ENCODE results near the gene B4GALNT2. TPM values are rescaled to one million over a fixed set of nuclear protein-coding genes. Genes with fewer than 3 reads are reported as not detected.
A peak's percentile ranks its signal among the peaks of the same experiment; 100 is the strongest.

Gene B4GALNT2
- total RNA-seq, 1 experiment from 2014 or later: not detected

DNA sequence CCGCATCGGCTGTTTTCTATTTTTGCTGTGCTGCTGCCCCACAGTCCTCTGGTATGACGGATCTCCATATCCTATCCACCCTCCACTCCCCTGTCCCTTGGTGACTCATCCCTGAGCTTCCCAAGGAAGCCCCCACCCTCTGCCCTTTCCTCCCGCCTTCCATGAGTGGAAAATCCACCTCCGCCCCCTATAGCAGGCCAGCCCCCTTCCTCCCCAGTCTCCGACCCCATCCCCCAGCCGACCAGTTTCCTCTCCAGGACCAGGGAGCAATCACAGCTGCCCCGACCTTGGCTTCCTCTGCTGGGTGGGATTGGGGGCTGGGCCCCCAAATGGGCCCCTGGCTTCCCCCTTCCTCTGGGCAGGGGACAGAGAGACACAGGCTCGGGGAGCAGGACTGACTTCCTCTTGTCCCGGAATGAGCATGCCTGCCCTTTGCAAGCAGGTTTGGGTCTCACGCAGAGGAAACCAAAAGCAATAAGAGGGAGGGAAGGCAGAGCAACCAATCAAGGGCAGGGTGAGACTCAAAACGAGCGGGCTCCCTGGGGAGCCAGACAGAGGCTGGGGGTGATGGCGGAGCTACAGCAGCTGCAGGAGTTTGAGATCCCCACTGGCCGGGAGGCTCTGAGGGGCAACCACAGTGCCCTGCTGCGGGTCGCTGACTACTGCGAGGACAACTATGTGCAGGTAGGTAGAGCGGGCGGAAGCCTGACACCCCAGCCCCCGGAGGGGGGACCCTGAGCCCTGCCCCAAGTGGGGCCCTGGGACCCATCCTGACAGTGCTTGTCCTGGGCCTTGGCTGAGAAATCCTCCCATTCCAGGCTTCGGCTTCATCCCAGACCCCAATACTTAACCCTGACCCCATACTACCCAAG lies 77.8 kb downstream of the B4GALNT2 start, which contains the start of the genes ABI3 and GNGT2:
Gene ABI3 (plus strand): TSS at position 550 of the 872 bp plus-strand sequence. CDS start 18 bp downstream, at position 568.
Gene GNGT2 (minus strand): TSS at position 417 of the 872 bp plus-strand sequence. CDS start 3,152 bp downstream, outside the sequence.
- peak; percentile 88 for DNase-seq (ENCODE audit: low read depth)

DNA sequence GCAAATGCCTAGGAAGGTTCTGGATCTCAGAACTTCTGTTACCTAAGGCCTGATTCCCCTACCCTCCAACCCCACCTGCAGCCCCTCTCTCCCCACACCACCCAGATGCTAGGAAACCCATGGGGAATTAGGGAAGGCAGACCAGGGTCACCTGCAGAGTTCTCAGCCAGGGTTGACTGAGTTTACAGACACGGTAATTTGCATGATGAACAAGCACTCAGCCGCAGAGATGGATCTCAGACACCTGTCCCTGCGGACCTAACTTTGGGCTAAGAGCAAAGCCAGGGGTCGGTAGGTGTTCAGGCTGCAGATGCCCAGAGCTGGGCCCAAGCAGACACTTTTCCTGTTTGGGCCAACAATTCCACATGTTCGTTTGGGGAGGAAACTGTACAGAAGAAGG lies 80.8 kb downstream of the B4GALNT2 start:
- no peak for DNase-seq (ENCODE audit: low read depth)

DNA sequence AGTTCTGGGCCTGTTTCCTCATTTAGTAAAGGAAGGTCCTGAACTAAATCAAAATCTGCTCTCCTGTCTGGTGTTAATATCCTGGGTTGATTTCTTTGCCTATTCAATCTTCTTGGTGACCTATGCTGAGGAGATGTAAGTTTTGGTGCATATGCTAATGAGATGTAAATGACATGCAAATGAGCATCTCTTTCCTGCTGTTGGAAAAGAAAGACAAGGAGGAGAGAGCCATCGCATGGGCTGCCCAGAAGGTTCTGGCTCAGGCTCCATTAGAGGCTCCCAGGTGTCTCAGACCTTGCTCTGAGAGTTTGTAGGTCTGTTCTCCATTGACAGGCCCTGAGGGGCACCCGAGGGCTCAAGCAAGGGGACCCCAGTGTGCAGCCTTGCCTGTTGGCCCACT lies 81.3 kb downstream of the B4GALNT2 start:
- no peak for DNase-seq (ENCODE audit: low read depth)

DNA sequence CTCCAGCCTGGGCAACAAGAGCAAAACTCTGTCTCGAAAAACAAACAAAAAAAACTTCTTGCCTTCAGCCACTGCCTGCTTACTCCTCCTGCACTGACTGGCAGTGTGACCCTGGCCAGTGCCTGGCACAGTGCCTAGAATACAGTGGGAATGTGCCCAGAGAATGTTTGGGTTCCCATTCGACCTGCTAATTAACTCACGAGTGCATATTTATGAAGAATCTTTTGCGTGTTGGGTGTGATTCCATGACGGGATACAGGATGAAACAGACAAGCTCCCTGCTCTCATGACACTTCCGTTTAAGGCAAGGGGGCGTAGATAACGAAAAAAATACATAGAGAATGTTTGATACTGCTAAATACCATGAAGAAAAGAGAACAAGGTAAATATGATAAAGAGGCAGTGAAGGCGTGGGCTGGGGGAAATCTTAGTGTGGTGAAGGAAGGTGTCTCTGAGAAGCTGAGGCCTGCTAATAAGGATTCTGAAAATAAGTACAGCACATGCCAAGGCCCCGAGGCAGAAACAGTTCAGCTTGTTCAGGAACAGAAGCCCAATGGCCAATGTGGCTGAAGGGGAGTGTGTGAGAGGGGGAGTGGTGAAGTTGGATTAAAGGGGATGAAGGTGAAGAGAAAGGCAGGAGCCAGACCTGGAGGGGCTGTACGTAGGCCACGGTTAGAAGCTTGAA lies 82.2 kb downstream of the B4GALNT2 start:
- DNase-seq (ENCODE audit: low read depth): no peak

DNA sequence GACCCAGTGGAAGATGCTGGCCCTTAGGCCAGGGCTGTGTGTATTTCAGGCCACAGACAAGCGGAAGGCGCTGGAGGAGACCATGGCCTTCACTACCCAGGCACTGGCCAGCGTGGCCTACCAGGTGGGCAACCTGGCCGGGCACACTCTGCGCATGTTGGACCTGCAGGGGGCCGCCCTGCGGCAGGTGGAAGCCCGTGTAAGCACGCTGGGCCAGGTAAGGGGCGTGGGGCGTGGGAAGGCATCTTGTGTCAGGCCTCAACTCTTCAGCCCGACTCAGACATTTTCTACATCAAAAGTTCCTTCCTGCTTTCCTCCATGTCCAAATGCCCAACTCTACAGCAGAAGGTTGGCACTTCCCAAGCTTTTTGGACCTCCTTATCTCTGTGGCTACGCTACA lies 83.9 kb downstream of the B4GALNT2 start:
- DNase-seq (ENCODE audit: low read depth): no peak

DNA sequence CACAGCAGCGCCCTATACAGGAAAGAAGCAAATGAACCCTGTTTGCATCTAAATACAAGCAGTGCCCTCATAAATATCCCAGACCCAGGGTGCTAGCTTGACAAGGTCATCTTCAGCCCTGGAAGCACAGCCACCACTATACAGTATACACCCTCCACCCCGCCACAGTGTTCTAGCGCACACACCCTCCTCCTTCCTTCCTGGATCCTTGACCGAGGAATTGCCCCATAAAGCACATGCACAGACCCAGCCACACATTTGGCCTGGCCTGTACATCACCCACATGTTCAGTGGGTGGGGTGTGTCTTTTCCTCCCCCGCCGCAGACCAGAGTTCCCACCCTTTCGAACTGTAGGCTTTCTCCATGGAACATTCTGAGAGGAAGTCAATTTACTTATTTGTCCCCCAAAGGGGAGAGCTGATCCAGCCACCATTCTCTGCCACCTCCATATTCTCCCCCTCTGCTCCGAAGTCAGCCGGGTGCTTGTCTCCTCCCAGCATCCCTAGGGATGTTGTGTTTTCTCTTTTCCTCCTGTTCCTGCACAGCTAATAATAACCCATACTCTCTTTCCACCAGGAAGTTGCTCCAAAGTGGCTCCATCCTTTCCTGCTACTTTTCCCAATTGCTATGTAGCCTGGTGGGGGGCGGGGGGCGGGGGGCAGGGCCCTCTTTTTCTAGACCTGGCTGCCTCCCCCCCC lies 84.5 kb downstream of the B4GALNT2 start:
- DNase-seq (ENCODE audit: low read depth): no peak

DNA sequence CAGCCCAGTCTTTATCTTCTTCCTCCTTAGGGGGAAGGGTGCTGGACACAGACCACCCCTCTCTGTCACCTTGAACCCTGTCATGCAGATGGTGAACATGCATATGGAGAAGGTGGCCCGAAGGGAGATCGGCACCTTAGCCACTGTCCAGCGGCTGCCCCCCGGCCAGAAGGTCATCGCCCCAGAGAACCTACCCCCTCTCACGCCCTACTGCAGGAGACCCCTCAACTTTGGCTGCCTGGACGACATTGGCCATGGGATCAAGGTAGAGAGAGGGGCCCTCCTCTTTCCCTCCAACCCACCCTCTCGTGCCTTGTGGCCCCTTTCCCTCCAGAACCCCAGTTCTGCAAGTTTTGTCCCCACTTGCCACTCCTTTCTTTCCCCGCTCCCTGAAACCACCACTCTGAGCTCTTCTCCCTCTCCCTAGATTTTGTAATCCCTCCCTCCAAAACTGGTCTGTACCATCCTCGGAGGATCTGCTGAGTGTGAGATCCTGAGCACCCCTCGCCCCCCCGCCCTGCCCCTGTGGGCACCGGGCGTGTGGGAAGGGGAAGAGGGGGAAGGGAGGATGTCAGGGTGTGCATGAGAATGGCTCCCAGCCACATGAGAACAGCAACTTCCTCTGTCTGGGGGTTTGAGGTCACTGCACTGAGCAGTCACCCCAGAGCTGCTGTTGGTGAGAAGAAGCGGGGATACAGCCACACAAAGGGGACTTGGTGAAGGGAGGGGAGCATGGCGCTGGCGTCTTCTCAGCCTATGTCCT lies 85.3 kb downstream of the B4GALNT2 start:
- DNase-seq (ENCODE audit: low read depth): no peak

DNA sequence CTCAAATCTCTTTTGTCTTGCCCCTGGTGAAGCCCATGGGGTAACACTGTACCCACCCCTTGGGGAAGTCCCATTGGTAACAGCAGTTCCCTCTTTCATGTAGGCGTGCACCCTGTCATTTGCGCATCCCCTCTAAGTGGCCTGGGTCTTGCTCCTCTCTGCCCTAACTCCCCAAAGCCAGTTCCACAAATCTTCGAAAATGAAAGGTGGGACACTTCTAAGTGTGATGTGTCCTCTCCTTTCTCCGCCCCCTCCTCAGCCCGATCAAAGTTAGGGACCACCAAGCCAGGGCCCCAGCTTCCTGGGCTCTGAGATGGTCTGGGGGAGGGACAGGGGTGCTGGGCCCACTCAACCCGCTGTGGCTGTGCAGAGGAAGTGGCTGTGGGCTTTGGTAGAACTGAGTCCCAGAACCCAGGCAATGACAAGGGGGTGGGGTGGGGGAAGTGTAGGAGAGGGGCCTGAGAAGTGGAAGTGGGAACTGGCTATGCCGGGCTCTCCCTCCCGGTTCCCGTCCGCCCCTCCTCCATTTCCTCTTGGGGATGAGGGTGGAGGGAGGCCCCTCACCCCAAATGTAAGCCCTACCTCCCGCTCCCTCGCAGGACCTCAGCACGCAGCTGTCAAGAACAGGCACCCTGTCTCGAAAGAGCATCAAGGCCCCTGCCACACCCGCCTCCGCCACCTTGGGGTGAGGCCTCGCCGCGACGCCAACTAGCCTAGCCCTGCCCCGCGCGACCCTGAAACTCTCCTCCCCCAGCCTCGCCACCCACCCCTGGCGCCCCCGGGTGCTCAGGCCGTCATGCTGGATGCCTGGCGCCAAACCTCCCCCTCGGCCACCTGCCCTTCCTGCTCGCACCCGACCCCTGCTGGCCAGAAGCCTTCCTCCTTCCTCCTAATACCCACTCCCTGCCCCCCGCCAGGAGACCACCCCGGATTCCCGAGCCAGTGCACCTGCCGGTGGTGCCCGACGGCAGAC lies 86.7 kb downstream of the B4GALNT2 start:
- no peak for DNase-seq (ENCODE audit: low read depth)

DNA sequence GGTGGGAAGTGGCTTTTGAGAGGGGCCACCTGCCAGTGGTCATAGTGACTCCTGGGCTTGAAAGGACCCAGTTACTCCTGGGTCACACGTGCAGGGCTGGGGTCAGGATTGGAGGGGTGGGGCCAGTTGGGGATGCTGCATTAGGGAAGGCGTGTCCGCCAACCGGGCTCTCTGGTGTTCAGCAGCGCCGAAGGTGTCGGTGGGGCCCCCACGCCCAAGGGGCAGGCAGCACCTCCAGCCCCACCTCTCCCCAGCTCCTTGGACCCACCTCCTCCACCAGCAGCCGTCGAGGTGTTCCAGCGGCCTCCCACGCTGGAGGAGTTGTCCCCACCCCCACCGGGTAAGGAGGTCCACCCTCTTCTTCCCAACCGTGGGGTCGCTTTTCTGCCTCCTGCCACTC lies 87.4 kb downstream of the B4GALNT2 start:
- DNase-seq (ENCODE audit: low read depth): no peak

DNA sequence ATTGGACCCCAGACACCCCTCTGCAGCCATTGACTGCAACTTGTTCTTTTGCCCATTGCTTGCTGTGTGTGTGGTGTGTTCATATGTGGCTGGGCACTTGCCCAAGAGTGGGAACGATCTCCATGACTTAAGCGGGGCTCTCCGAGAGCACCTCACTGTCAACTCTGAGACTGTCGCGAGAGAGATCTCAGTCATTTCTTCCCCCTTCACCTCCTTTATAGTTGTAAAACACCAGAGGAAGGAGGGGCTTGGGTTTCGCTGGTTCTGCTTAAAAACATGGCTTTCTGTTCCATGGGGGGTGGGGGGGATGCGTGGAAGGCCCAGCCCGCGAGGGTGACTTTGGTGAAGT lies 90.6 kb downstream of the B4GALNT2 start:
- no peak for DNase-seq (ENCODE audit: low read depth)

DNA sequence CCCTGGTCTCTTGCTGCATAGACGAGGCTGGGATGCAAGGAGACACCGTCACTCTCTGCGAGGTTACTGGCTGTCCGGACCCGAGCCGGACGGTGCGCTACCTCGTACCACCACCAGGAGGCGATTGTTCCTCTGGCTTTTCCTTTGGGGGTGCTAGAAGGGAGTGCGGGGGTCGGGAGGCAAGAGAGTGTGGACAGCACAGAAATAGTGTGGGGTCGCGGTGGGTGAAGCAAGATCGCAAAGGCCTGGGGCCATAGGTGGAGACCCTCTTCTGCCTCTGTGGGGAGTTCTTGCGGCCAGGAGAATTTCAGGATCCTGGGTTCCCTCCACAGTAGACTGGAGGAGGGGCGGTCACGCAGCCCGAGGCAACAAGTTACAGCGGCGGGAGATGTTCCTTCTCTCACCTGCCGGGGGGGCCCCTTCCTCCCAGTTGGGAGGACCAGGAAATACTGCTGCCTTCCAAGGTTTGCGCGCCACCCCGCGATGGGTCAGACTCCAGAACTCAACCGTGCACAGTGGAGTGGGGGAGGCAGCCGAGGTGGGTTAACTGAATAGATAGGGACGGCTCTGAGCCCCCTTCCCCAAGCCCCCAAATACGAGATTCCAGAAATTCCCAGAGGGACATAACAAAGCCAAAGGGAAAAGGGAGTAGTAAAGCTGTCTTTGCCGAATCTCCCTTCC lies 91.1 kb downstream of the B4GALNT2 start:
- no peak for DNase-seq (ENCODE audit: low read depth)

DNA sequence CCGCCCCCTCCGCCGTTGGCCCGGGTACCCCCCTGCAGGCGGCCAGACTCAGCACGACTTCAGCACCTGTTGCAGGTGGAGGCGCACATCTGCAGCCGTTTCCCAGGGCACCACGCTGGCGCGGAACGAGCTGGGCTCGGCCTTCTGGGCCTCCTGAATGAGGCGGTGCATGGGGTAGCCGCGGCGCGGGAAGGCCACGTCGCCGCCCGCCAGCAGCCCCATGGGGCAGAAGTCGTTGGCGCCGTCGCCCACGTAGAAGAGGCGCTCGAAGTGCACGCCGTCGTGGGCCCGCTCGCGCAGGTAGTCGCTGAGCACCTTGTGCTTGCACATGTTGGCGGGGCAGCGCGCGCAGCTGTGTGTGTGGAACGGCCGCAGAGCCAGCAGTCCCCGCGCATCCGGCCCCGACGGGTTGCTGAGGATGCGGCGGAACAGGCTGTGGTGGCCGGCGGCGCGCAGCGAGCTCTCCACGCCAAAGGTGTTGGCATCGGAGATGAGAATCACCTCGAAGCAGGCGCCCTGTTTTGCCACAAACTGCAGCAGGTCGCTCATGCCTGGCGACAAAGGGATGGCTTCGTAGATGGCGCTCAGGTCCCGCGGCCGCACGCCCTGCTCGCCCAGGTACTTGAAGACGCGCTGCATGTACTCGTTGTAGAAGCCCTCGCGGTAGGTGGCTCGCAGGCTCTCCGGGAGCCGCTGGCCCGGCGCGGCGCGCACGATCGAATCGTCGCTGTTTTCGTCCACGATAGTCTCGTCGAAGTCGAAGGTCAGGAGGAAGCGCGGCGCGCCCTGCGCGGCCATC lies 91.8 kb downstream of the B4GALNT2 start:
- no peak for DNase-seq (ENCODE audit: low read depth)

DNA sequence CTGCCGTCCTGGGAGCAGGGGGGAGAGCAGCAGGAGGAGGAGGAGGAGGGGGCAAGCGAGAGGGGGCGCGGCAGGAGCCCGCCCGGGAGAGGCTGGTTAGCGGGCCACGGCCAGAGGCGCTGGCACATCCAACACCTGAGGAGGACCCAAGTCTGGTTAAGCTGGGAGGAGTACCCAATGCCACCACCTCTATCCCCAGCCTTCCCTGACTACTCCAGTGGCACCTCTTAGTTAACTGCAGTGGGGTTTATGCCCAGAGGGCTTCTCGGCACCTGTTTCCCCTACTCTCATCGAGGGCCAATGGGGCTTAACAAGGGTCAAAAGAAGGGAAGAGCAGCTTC lies 92.4 kb downstream of the B4GALNT2 start:
- DNase-seq (ENCODE audit: low read depth): no peak

DNA sequence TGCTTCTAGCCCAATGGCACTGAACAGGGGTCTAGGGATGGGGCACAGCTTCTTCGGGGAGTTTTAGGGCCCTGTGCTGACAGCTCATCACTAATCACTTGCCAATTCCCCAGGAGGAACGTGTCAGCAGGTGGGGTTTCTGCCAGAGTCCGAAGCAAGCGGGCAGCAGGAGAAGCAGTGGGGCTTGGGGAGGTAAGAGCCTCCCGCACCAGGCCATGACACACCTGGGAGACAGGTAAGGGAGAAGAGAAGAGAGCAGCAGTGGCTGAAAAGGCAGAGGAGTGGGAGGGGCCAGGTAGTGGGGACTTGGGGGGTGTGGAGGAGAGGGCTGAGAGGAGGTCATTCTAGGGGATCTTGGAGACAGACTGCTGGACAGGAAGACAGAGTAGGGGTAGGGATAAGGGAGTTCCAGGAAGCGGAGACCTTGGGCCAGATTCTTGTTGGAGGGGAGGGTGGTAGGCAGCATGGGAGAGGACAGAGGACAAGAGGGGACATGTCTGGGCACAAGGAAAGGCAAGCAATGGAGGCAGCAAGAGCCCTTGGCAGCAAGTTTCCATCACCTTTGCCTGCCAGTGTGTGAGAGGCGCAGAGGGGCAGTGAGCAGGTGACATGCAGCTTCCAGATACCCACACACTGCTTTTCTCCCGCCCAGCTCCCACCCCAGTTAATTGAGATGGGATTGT lies 93.1 kb downstream of the B4GALNT2 start:
- no peak for DNase-seq (ENCODE audit: low read depth)
